Measurements from ENCODE around the gene SLC17A2.

The SLC17A2 gene

DNA sequence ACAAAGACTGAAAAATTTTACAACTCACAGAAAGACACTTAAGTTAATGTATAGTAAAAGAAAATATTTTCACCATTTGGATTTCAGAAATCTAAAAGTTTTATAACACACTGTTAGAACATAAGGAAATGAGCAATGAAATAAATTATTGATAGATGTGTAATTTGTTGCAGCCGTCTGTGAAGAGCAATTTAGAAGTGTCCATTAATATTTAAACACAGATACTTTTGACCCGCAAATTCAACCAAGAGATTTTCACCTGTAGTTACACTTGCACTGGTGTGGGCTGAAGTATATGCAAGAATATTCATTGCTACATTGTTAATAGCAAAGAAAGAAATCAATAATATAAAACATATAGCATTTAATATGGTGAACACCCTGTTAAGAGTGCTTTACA, 41.9 kb downstream of the SLC17A2 start (continued):
- TF ChIP-seq, protein P1, sequence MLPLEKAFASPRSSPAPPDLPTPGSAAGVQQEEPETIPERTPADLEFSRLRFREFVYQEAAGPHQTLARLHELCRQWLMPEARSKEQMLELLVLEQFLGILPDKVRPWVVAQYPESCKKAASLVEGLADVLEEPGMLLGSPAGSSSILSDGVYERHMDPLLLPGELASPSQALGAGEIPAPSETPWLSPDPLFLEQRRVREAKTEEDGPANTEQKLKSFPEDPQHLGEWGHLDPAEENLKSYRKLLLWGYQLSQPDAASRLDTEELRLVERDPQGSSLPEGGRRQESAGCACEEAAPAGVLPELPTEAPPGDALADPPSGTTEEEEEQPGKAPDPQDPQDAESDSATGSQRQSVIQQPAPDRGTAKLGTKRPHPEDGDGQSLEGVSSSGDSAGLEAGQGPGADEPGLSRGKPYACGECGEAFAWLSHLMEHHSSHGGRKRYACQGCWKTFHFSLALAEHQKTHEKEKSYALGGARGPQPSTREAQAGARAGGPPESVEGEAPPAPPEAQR (tag by site-specific recombination; IDR thresholded peaks at IDR 0.05): no peak
- TF ChIP-seq, protein P2, sequence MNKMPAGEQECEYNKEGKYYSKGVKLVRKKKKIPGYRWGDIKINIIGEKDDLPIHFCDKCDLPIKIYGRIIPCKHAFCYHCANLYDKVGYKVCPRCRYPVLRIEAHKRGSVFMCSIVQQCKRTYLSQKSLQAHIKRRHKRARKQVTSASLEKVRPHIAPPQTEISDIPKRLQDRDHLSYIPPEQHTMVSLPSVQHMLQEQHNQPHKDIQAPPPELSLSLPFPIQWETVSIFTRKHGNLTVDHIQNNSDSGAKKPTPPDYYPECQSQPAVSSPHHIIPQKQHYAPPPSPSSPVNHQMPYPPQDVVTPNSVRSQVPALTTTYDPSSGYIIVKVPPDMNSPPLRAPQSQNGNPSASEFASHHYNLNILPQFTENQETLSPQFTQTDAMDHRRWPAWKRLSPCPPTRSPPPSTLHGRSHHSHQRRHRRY (tag by site-specific recombination; IDR thresholded peaks at IDR 0.05): no peak
- TF ChIP-seq YY1 (tag by site-specific recombination; IDR thresholded peaks at IDR 0.05) (no peak), SCRT2 (tag by site-specific recombination; IDR thresholded peaks at IDR 0.05) (no peak), ZNF529 (tag by site-specific recombination; IDR thresholded peaks at IDR 0.05; ENCODE audit: insufficient replicate concordance) (no peak), ZNF366 (tag by site-specific recombination; conservative IDR thresholded peaks at IDR 0.05) (no peak), ZSCAN23 (tag by site-specific recombination; IDR thresholded peaks at IDR 0.05) (no peak), ZNF747 (tag by site-specific recombination; IDR thresholded peaks at IDR 0.05) (no peak), ZNF837 (tag by site-specific recombination; IDR thresholded peaks at IDR 0.05) (no peak)
- TF ChIP-seq, protein P3, sequence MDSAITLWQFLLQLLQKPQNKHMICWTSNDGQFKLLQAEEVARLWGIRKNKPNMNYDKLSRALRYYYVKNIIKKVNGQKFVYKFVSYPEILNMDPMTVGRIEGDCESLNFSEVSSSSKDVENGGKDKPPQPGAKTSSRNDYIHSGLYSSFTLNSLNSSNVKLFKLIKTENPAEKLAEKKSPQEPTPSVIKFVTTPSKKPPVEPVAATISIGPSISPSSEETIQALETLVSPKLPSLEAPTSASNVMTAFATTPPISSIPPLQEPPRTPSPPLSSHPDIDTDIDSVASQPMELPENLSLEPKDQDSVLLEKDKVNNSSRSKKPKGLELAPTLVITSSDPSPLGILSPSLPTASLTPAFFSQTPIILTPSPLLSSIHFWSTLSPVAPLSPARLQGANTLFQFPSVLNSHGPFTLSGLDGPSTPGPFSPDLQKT (IDR thresholded peaks at IDR 0.05; ENCODE audit: borderline replicate concordance, low read depth, low read length): no peak

DNA sequence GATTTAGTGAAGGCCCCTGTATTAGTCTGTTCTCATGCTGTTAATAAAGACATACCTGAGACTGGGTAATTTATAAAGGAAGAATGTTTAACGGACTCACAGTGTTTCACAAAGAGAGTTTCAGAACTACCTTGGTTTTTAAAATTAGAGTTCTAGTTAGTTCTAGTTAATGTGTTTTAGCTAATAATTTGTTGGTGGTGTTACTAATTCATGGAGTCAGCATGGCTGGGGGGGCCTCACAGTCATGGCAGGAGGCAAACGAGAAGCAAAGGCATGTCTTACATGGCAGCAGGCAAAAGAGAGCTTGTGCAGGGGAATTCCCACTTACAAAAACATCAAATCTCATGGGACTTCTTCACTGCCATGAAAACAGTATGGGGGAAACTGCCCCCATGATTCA, 44.4 kb downstream of the SLC17A2 start:
- Histone ChIP-seq H3K9me3 (ENCODE audit: control insufficient read depth, insufficient read depth, low read depth, low read length) (no peaks in the 10 kb centered on the region), H3K4me1 (ENCODE audit: control insufficient read depth, insufficient read depth, low read length) (no peaks in the 10 kb centered on the region), H3K27ac (ENCODE audit: extremely low read depth, low read depth, low read length) (no peak overlapping the region), H3K36me3 (ENCODE audit: control insufficient read depth in 2 of 2, insufficient read depth in 1 of 2, low read length in 2 of 2) (no peaks in the 10 kb centered on the region), H3K4me3 (ENCODE audit: low read depth, low read length) (no peak overlapping the region)
- ChIA-PET POLR2A (no interaction called here), CTCF (interaction anchor here (1.2 to 2.4 kb wide), 3 partner anchors 14 to 330 kb away, joined by 4 to 10 read pairs (median 4); no protein-coding TSS in a partner anchor)
- TF ChIP-seq FEZF1 (tag by site-specific recombination; IDR thresholded peaks at IDR 0.05) (no peak), ZNF701 (tag by site-specific recombination; IDR thresholded peaks at IDR 0.05) (no peak), ZNF16 (tag by site-specific recombination; IDR thresholded peaks at IDR 0.05; ENCODE audit: low read depth) (no peak), SP2 (tag by site-specific recombination; IDR thresholded peaks at IDR 0.05) (no peak), ZNF248 (tag by site-specific recombination; IDR thresholded peaks at IDR 0.05) (no peak)
- TF ChIP-seq, protein P4, sequence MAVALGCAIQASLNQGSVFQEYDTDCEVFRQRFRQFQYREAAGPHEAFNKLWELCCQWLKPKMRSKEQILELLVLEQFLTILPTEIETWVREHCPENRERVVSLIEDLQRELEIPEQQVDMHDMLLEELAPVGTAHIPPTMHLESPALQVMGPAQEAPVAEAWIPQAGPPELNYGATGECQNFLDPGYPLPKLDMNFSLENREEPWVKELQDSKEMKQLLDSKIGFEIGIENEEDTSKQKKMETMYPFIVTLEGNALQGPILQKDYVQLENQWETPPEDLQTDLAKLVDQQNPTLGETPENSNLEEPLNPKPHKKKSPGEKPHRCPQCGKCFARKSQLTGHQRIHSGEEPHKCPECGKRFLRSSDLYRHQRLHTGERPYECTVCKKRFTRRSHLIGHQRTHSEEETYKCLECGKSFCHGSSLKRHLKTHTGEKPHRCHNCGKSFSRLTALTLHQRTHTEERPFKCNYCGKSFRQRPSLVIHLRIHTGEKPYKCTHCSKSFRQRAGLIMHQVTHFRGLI (tag by site-specific recombination; IDR thresholded peaks at IDR 0.05): no peak
- TF ChIP-seq, protein P5, sequence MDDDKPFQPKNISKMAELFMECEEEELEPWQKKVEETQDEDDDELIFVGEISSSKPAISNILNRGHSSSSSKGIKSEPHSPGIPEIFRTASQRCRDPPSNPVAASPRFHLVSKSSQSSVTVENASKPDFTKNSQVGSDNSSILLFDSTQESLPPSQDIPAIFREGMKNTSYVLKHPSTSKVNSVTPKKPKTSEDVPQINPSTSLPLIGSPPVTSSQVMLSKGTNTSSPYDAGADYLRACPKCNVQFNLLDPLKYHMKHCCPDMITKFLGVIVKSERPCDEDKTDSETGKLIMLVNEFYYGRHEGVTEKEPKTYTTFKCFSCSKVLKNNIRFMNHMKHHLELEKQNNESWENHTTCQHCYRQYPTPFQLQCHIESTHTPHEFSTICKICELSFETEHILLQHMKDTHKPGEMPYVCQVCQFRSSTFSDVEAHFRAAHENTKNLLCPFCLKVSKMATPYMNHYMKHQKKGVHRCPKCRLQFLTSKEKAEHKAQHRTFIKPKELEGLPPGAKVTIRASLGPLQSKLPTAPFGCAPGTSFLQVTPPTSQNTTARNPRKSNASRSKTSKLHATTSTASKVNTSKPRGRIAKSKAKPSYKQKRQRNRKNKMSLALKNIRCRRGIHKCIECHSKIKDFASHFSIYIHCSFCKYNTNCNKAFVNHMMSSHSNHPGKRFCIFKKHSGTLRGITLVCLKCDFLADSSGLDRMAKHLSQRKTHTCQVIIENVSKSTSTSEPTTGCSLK (tag by site-specific recombination; IDR thresholded peaks at IDR 0.05): no peak
